HEK293 (cell line): ENCODE data around the gene TBC1D4.

ENCODE experiments used
- ZIC2 ChIP-seq: fragments of 450-650 bp; formaldehyde crosslinking; IDR thresholded peaks from 2 replicates; pipeline ENCODE4 v1.5.1; 2016; ENCODE audit warnings: missing biosample characterization, missing genetic modification characterization
- ZNF449 ChIP-seq: fragments of 450-650 bp; formaldehyde crosslinking; IDR thresholded peaks from 2 replicates; pipeline ENCODE4 v1.5.1; 2017; ENCODE audit warnings: missing biosample characterization, mild to moderate bottlenecking, missing genetic modification characterization, moderate library complexity
- ZSCAN30 ChIP-seq: fragments of 450-650 bp; IDR thresholded peaks from 2 replicates; pipeline ENCODE4 v1.5.1; 2018; ENCODE audit warnings: missing biosample characterization, mild to moderate bottlenecking, missing genetic modification characterization, moderate library complexity
- TF ChIP-seq, protein P1 (sequence below): fragments of 450-650 bp; formaldehyde crosslinking; IDR thresholded peaks from 2 replicates; pipeline ENCODE4 v1.5.1; 2016; ENCODE audit warnings: missing biosample characterization, missing genetic modification characterization

GRCh38 chr13:75513271-75513670 lies 31.3 kb upstream of the TBC1D4 start:
- TF ChIP-seq, protein P1, sequence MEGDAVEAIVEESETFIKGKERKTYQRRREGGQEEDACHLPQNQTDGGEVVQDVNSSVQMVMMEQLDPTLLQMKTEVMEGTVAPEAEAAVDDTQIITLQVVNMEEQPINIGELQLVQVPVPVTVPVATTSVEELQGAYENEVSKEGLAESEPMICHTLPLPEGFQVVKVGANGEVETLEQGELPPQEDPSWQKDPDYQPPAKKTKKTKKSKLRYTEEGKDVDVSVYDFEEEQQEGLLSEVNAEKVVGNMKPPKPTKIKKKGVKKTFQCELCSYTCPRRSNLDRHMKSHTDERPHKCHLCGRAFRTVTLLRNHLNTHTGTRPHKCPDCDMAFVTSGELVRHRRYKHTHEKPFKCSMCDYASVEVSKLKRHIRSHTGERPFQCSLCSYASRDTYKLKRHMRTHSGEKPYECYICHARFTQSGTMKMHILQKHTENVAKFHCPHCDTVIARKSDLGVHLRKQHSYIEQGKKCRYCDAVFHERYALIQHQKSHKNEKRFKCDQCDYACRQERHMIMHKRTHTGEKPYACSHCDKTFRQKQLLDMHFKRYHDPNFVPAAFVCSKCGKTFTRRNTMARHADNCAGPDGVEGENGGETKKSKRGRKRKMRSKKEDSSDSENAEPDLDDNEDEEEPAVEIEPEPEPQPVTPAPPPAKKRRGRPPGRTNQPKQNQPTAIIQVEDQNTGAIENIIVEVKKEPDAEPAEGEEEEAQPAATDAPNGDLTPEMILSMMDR (tag by site-specific recombination): no peak
- TF ChIP-seq ZNF449 (no peak), ZIC2 (tag by site-specific recombination) (no peak), ZSCAN30 (no peak)
